HG03039 (cell line): ENCODE data around the gene DCAF11.
A peak's percentile ranks its signal among the peaks of the same experiment; 100 is the strongest.

Experiments
- ATAC-seq: cut with Tn5 transposase; IDR thresholded peaks from one replicate; pipeline ENCODE4 v1.9.1; 2021; ENCODE audit warnings: mild to moderate bottlenecking, moderate library complexity; ENCODE audit not compliant: unreplicated experiment

Gene DCAF11

GRCh38 chr14:24078146-24078545, 36.4 kb upstream of the DCAF11 start:
- ATAC-seq, result no peak

DNA sequence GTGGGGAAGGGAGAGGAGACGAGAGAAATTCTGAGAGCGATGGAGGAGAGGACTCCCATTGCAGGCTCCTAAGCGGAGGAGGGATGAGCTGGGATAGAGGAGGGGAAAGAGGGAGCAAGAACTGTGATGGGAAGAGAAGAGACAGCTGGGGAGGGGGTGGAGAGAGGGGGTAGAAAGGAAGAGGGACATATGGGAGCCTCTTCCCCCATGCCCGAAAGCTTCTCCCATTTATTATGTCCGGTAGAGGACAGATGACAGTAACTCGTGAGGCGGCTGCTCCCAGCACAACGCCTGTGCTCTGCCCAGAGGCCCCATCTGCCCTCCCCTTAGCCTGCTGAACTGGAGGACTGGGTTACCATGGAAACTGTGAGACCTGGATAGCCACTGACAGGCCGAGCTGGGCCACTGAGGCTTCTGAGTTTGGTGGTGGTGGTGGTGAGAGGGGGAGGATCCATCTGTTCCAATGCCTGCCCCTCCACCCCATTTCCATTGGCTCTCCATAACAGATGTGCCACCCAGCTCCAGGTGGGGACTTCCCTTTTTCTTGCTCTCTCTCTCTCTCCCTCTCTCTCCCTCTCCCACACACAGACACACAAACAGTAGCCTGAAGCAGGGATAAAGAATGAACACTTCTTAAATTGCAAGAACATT, 35.0 kb upstream of the DCAF11 start:
- ATAC-seq, result no peak

DNA sequence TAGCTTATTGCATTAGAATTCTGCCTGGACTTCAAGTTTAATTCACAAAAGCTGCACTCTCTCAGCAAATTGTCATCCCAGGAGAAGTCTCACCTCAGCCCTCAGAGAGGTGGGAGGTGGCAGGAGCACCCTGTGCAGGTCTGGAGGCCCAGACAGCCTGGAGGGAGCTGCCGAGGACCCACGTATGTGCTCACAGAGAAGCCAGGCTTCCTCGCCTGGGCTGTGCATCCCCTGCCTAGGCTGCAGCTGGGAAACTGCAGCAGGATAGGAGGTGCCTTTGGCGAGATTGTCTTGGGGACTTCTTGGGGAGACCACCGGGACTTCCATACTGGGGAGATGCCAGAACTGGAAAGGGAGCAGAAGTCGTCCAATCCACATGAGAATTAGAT, 34.4 kb upstream of the DCAF11 start:
- no peak for ATAC-seq

DNA sequence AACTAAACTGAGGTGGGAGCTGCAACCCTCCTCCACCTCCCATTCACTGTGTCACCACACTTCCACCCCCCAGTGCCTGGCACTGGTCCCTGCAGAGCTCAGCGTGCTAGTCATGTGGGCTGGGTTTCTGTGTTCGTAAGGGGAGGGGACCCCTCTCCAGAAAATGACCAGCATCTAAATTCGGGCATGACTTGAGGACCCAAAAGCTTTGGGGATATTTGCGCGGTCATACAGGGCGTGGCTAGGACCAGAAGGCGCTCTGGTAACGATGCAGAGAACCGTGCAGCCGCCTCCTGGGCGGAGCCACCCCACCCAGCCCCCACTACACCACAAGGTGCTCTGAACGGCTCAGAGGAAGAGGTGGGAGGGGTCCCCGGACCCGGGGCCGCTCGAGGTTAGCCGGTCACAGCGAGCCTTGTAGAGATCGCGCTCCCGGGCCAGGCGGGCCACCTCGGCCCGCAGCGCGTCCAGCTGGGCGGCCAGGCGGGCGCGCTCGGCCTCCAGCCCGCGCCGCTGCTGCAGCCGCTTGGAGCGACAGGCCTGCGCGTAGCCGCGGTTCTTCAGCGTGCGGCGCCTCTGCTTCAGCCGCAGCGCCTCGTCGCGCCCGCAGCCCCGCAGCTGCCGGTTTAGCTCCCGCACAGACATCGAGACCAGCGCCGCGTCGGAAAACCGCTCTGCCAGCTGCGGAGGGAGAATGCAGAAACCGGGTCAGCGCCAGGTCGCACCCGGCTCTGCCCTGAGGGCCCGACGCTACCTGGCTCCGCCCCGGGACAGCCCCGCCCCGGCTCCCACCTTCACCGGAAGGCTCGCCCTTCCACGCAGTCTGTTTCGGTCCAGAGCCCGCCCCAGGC, 33.5 kb upstream of the DCAF11 start:
- peak; percentile 78 for ATAC-seq

- ATAC-seq, result no peak
Observed at GRCh38 chr14:24081739-24082211, 32.8 kb upstream of the DCAF11 start.

DNA sequence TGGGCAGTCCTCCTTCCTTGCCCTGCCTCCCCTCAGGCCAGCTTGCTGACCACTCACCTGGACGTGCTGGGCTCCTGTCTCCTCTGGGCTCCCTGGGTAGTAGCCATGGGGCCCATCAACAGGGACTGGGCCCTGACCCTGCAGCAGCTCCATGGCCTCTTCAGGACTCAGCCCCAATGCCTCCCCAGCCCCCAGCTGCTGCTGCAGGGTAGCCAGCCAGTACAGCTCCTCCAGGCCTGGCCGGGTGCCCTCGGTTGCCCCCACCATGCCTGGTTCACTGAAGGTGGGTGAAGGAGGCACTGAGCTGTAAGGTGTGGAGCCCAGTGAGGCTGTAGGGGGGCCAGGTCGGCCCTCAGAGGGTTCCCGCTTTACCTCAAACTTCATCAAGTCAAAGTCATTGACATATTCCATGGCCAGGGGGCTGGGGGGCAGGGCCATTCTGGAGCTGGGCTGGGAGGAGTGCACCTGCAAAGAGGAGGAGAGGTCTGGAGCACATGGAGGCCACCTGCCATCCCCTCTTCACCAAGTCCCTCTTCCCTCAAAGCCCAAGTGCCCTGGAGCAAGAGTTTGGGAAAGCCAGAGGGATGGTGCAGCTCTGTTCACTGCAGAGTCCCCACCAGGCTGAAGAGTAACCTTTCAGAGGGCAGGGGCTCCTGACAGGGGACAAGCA, 32.0 kb upstream of the DCAF11 start:
- ATAC-seq, result no peak

GRCh38 chr14:24083462-24083861, 31.1 kb upstream of the DCAF11 start:
- ATAC-seq, result no peak

GRCh38 chr14:24084440-24084839, 30.1 kb upstream of the DCAF11 start:
- no peak for ATAC-seq

DNA sequence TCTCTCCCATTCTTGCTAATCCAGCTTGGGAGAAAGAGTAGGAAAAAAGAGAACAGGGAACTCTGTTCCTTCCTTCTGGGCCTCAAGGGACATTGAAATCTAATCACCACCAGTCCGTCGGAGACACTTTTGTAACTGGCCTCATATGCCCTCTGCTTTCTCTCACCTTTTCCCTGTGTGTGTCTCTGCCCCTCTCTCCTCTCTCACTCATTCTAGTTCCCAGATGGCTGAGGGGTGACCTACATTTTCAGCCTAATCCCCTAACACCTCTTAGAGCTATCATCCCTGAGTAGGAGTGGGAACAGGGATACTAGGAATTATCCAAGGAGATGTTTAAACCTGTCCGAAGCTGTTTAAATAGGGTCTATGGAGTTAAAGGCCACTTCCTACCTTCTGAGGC, 29.4 kb upstream of the DCAF11 start:
- ATAC-seq, result no peak

- no peak for ATAC-seq
Observed at GRCh38 chr14:24086193-24086955, 28.2 kb upstream of the DCAF11 start.

GRCh38 chr14:24087004-24087403, 27.6 kb upstream of the DCAF11 start:
- ATAC-seq, result no peak

DNA sequence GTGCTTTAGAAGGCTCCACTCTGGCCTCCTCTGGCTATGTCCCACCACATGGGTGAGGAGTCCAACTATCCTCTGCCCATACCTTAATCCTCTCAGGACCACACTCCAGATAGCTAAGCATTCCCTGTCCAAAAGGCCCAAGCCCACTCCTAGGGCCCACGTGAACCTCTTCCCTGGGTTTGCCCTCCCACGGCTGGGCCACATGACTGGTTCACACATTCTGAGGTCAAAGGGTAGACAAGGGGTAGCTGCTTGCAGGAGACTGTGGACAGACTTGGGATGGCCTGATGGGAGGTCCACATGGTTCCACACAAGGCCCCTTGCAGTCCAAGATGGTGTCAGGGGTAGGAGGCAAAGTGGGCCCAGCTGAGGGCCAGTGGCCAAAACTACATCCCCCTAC, 26.5 kb upstream of the DCAF11 start:
- ATAC-seq, result no peak

GRCh38 chr14:24089890-24090289, 24.7 kb upstream of the DCAF11 start:
- no peak for ATAC-seq

DNA sequence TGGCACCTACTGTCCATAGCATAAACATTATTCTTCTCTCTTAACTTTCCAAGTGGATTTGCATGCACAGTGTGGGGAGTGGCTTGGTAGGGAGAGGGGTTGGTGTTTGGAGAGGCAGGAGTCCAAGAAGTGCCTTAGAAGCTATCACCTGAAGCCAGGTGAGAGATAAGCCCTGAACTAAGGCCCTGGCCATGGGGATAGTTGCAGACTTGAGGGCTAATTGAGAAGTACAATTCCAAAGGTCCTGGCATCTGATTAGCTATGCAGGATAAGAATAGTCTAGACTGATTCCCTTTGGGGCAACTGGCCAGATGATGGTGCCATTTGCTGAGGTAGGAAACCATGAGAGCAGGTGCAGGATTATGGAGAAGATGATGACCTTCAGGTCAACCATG, 22.5 kb upstream of the DCAF11 start:
- ATAC-seq, result no peak

DNA sequence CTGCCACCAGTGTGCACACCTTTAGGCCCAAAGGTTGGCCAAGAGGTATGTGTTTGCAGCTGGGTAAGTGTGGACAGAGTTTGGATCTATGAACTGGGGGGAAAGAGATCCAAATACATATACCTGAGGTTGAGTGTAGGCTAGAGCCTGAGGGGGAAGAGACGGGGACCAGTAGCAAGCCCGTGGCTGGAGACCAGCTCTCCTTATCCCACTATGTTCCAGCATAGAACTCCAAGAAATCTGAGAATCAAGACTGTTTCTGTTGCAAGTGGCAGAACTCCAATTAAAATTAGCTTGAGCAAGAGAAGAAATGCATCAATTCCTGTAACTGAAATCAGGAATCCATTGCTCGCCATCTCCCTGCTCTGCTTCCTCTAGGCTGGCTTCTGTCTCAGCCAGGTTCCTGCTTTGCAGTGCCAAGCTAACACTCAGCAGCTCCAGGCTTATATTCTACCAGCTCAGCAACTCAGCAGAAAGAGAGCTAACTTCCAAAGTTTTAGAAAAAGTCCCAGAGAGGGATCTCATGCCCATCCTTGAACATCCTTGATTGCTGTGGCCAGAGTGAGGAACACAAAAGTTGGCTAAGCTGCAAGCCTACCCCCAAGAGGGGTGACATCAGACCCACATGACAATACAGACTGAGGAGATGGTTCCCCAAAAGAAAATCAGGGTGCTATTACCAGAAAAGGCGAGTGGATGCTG, 21.9 kb upstream of the DCAF11 start:
- ATAC-seq, result no peak

DNA sequence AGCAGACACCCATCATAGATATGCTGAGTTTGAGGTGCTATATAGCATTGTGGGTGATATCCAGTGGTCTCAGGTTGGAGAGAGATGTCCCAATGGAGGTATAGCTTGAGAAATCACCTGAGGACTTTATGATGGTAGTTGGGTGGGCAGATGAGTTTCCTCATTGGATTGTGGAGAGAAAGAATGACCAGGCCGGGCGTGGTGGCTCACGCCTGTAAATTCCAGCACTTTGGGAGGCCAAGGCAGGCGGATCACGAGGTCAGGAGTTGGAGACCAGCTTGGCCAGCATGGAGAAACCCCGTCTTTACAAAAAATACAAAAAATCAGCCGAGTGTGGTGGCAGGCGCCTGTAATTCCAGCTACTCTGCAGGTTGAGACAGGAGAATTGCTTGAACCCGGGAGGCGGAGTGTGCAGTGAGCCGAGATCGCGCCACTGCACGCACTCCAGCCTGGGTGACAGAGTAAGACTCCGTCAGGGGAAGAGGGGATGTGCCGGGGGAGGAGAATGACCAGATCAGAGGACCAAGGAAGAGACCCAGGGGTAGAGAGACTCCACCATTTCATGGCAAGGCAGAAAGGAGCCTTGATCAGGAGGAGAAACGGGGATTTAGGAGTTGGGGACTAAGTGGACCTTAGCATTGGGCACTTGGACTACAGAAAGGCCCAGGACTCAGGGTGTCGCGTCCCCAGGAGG, 21.2 kb upstream of the DCAF11 start:
- ATAC-seq, result no peak

- peak; percentile 58 for ATAC-seq
Observed at GRCh38 chr14:24093901-24094840, 20.4 kb upstream of the DCAF11 start, which contains the start of gene PCK2. PCK2 (plus strand) TSS chr14:24094311; CDS start chr14:24094406, 95 bp downstream.

GRCh38 chr14:24094841-24095270, 19.7 kb upstream of the DCAF11 start:
- no peak for ATAC-seq
